DOHH2 (cell line): ENCODE data around the gene SUSD5.

Source experiments
- CTCF ChIP-seq: fragments of 200-600 bp; sonication (generic); IDR thresholded peaks from one replicate; pipeline ENCODE4 v1.5.1; 2014; ENCODE audit warnings: antibody characterized with exemption, mild to moderate bottlenecking, low read depth, low read length; ENCODE audit not compliant: poor library complexity, severe bottlenecking
- EZH2phosphoT487 ChIP-seq: fragments of 200-600 bp; sonication (generic); IDR thresholded peaks from 2 replicates; pipeline ENCODE4 v1.6.1; 2017; ENCODE audit warnings: borderline replicate concordance, mild to moderate bottlenecking, antibody characterized with exemption, low read length, moderate library complexity, mixed read lengths

DNA sequence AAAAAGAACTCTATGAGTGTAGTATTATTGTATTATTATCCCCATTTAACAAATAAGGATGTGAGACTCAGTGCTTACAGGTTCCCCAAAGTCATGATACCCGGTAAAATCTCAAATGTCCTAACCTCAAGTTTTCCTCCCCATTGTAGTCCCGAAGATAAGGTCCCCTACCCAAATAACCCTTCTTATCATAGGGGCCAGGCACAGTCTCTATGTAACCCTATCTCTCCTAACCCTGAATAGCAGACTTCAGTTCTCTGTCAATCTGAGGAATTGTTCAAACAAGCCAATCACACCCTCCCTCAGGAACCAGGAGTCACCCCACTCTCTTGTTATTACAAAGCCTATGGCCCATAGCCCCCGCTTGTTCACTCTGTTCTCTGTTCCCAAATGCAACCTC is 10.5 kb upstream of the SUSD5 start:
- TF ChIP-seq CTCF, result no peak
- no peak for TF ChIP-seq EZH2phosphoT487
